Hepatocyte (in vitro differentiated cells): Measurements from ENCODE around the gene USP22. TPM values are rescaled to one million over a fixed set of nuclear protein-coding genes. Genes with fewer than 3 reads are reported as not detected.

ENCODE experiments used
- DNase-seq: peaks from one replicate; pipeline ENCODE4 v3.0.0-alpha.2; 2016; ENCODE audit warnings: low spot score
- H2AFZ ChIP-seq: fragments of 200-600 bp; sonication (generic); 2 replicates; pipeline ENCODE4 v1.6.0; 2016; ENCODE audit warnings: antibody characterized with exemption, mild to moderate bottlenecking
- H3K27ac ChIP-seq: fragments of 200-600 bp; sonication (generic); 2 replicates; pipeline ENCODE4 v1.5.1; 2016; ENCODE audit warnings: mild to moderate bottlenecking
- H3K27me3 ChIP-seq: fragments of 200-600 bp; sonication (generic); 2 replicates; pipeline ENCODE4 v1.6.1; 2016
- H3K36me3 ChIP-seq: fragments of 200-600 bp; sonication (generic); replicated peaks from 2 replicates; pipeline ENCODE4 v1.5.1; 2016; ENCODE audit warnings: low read depth; ENCODE audit not compliant: insufficient read depth
- H3K4me1 ChIP-seq: fragments of 200-600 bp; sonication (generic); 2 replicates; pipeline ENCODE4 v1.5.1; 2016; ENCODE audit warnings: mild to moderate bottlenecking, moderate library complexity; ENCODE audit not compliant: insufficient read depth
- H3K4me2 ChIP-seq: fragments of 200-600 bp; sonication (generic); 2 replicates; pipeline ENCODE4 v1.6.0; 2016
- H3K4me3 ChIP-seq: fragments of 200-600 bp; sonication (generic); 2 replicates; pipeline ENCODE4 v1.5.1; 2016; ENCODE audit warnings: mild to moderate bottlenecking
- H3K79me2 ChIP-seq: fragments of 200-600 bp; sonication (generic); 2 replicates; pipeline ENCODE4 v1.6.0; 2017; ENCODE audit warnings: mild to moderate bottlenecking
- H3K9me2 ChIP-seq: fragments of 200-600 bp; sonication (generic); replicated peaks from 2 replicates; pipeline ENCODE4 v1.6.0; 2017; ENCODE audit warnings: mild to moderate bottlenecking; ENCODE audit not compliant: insufficient read depth
- H3K9me3 ChIP-seq: fragments of 200-600 bp; sonication (generic); 2 replicates; pipeline ENCODE4 v1.5.1; 2016; ENCODE audit warnings: low read depth, mild to moderate bottlenecking
- H4K20me1 ChIP-seq: fragments of 200-600 bp; sonication (generic); 2 replicates; pipeline ENCODE4 v1.6.0; 2016; ENCODE audit warnings: mild to moderate bottlenecking; ENCODE audit not compliant: insufficient read depth, poor library complexity, severe bottlenecking
- EZH2 ChIP-seq: fragments of 200-600 bp; sonication (generic); IDR thresholded peaks from 2 replicates; pipeline ENCODE4 v1.6.1; 2016; ENCODE audit warnings: antibody characterized with exemption, mild to moderate bottlenecking, borderline replicate concordance
- EZH2phosphoT487 ChIP-seq: fragments of 200-600 bp; sonication (generic); IDR thresholded peaks from one replicate; pipeline ENCODE4 v1.6.1; 2018; ENCODE audit warnings: antibody characterized with exemption, mild to moderate bottlenecking, low read depth, moderate library complexity; ENCODE audit not compliant: unreplicated experiment, severe bottlenecking
- WGBS: methylation state at CpG from one replicate; pipeline ENCODE4 v1.1.6; 2016; ENCODE audit warnings: low lambda C conversion rate; ENCODE audit errors: missing lambda C conversion rate; 5-methylcytosine and 5-hydroxymethylcytosine counted together
- polyA plus RNA-seq: library from polyadenylated mRNA; unstranded; fragments of >200 nt; fragmentation: Nextera tagmentation; extraction: Ambion mirVana; gene quantifications from 2 replicates; pipeline ENCODE4 v1.2.1, GENCODE V29; 2016
- total RNA-seq: library from RNA; depleted of rRNA; stranded (reverse); fragments of >200 nt; gene quantifications from 2 replicates; pipeline ENCODE4 v1.2.3, GENCODE V29; 2014
- TF ChIP-seq, protein P1 (sequence below): fragments of 200-600 bp; sonication (generic); IDR thresholded peaks from 2 replicates; pipeline ENCODE4 v1.5.1; 2016; ENCODE audit warnings: antibody characterized with exemption, mild to moderate bottlenecking; ENCODE audit not compliant: poor library complexity

Gene USP22
- total and polyA plus RNA-seq, 2 experiments from 2014 or later, result 84.0 to 157 TPM

- Histone ChIP-seq H3K9me2 (no peaks in the 10 kb centered on the region), H3K9me3 (no peaks in the 10 kb centered on the region), H3K27ac (no peak overlapping the region), H3K79me2 (peaks cover 100% of the 10 kb centered on the region), H3K27me3 (no peaks in the 10 kb centered on the region), H2AFZ (no peak overlapping the region), H3K4me3 (no peak overlapping the region), H3K4me1 (peaks cover 68% of the 10 kb centered on the region), H3K36me3 (no peaks in the 10 kb centered on the region), H4K20me1 (peaks cover 100% of the 10 kb centered on the region), H3K4me2 (peak overlapping the region; percentile 17)
- WGBS, result 82% methylated on average over 8 of the region's 8 CpGs
- DNase-seq, result no peak
- TF ChIP-seq EZH2phosphoT487 (no peak), EZH2 (no peak)
- TF ChIP-seq, protein P1, sequence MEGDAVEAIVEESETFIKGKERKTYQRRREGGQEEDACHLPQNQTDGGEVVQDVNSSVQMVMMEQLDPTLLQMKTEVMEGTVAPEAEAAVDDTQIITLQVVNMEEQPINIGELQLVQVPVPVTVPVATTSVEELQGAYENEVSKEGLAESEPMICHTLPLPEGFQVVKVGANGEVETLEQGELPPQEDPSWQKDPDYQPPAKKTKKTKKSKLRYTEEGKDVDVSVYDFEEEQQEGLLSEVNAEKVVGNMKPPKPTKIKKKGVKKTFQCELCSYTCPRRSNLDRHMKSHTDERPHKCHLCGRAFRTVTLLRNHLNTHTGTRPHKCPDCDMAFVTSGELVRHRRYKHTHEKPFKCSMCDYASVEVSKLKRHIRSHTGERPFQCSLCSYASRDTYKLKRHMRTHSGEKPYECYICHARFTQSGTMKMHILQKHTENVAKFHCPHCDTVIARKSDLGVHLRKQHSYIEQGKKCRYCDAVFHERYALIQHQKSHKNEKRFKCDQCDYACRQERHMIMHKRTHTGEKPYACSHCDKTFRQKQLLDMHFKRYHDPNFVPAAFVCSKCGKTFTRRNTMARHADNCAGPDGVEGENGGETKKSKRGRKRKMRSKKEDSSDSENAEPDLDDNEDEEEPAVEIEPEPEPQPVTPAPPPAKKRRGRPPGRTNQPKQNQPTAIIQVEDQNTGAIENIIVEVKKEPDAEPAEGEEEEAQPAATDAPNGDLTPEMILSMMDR, result no peak
Measured at GRCh38 chr17:21031756-21032396, 10.9 kb downstream of the USP22 start.

DNA sequence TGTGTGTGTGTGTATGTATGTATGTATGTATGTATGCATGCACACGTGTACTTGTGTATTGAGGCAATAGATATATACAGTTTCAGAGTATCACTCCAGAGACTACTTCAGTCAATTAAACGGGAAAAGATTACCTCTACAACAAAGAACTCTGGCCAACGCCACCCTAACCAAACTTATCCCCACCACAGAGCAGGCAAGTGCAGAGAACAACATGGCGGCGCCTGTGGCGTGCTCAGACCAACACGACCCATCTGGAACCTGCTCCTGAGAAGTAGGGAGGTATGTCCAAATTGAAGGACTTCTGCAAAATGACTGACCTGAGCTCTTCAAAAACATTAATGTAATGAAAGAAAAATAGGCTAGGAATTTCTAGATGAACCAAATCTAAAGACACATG is 12.4 kb downstream of the USP22 start:
- Histone ChIP-seq H3K27ac (no peak overlapping the region), H3K4me2 (no peak overlapping the region), H2AFZ (no peak overlapping the region), H3K27me3 (no peaks in the 10 kb centered on the region), H3K36me3 (no peaks in the 10 kb centered on the region), H3K4me1 (peaks cover 56% of the 10 kb centered on the region), H3K9me3 (no peaks in the 10 kb centered on the region), H3K9me2 (no peaks in the 10 kb centered on the region), H4K20me1 (peaks cover 100% of the 10 kb centered on the region), H3K4me3 (no peak overlapping the region), H3K79me2 (peaks cover 100% of the 10 kb centered on the region)
- TF ChIP-seq, protein P1, result no peak
- TF ChIP-seq EZH2phosphoT487, result no peak
- TF ChIP-seq EZH2, result no peak
- DNase-seq, result no peak
- 80% methylated on average over 7 of the region's 7 CpGs for WGBS

- Histone ChIP-seq H3K9me3 (no peaks in the 10 kb centered on the region), H3K9me2 (no peaks in the 10 kb centered on the region), H4K20me1 (peaks cover 100% of the 10 kb centered on the region), H3K36me3 (no peaks in the 10 kb centered on the region), H3K4me2 (peak overlapping the region; percentile 37), H3K4me3 (no peak overlapping the region), H3K79me2 (peaks cover 100% of the 10 kb centered on the region), H3K27ac (peak overlapping the region; percentile 45), H3K4me1 (peaks cover 47% of the 10 kb centered on the region), H3K27me3 (no peaks in the 10 kb centered on the region), H2AFZ (no peak overlapping the region)
- DNase-seq, result no peak
- 52% methylated on average over 2 of the region's 2 CpGs for WGBS
- no peak for TF ChIP-seq EZH2phosphoT487
- TF ChIP-seq, protein P1, result no peak
- TF ChIP-seq EZH2, result no peak
Measured at GRCh38 chr17:21029515-21029914, 13.3 kb downstream of the USP22 start.
